GM06990 (cell line): Measurements from ENCODE around the gene MEI4.

Source experiments
- DNase-seq: peaks from one replicate; pipeline ENCODE4 v3.0.0-alpha.2; 2011; ENCODE audit not compliant: insufficient read length; ENCODE audit errors: extremely low read depth
- H3K27me3 ChIP-seq: replicated peaks from 2 replicates; pipeline ENCODE4 v1.6.0; 2011; ENCODE audit warnings: low read length; ENCODE audit not compliant: control insufficient read depth, insufficient read depth
- H3K36me3 ChIP-seq: 2 replicates; pipeline ENCODE4 v1.5.1; 2011; ENCODE audit warnings: low read length; ENCODE audit not compliant: control insufficient read depth, insufficient read depth
- H3K4me3 ChIP-seq: replicated peaks from 2 replicates; pipeline ENCODE4 v1.5.1; 2011; ENCODE audit warnings: low read depth, mild to moderate bottlenecking, control low read depth, low read length
- TF ChIP-seq, protein P1 (sequence below): IDR thresholded peaks from 2 replicates; pipeline ENCODE4 v1.5.1; 2011; ENCODE audit warnings: low read length, control low read depth, mild to moderate bottlenecking, inconsistent platforms; ENCODE audit not compliant: insufficient read depth, poor library complexity, severe bottlenecking

The MEI4 gene

DNA sequence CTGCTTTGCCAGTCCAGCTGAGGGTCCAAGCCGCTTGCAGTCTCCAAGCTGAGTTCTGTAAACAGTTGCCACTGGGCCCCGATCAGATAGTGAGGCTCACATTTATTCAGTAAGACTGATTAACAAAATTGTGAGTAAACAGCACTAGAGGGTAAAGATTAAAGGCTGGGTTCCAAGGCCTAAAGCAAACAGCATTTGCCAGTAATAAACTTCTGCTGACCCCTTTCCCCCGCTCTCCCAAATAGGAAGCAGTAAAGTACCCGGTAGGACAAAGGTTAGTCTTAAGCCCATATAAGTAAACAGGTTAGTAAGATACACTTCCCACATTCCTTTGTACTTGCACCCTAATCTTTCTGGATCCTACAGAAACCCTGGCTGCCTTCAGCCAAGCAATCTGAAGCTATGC, 181.8 kb downstream of the MEI4 start:
- TF ChIP-seq, protein P1, sequence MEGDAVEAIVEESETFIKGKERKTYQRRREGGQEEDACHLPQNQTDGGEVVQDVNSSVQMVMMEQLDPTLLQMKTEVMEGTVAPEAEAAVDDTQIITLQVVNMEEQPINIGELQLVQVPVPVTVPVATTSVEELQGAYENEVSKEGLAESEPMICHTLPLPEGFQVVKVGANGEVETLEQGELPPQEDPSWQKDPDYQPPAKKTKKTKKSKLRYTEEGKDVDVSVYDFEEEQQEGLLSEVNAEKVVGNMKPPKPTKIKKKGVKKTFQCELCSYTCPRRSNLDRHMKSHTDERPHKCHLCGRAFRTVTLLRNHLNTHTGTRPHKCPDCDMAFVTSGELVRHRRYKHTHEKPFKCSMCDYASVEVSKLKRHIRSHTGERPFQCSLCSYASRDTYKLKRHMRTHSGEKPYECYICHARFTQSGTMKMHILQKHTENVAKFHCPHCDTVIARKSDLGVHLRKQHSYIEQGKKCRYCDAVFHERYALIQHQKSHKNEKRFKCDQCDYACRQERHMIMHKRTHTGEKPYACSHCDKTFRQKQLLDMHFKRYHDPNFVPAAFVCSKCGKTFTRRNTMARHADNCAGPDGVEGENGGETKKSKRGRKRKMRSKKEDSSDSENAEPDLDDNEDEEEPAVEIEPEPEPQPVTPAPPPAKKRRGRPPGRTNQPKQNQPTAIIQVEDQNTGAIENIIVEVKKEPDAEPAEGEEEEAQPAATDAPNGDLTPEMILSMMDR: no peak
- no peaks in the 10 kb centered on the region for H3K36me3 ChIP-seq
- H3K4me3 ChIP-seq: no peak overlapping the region
- DNase-seq: no peak
- H3K27me3 ChIP-seq: no peaks in the 10 kb centered on the region

DNA sequence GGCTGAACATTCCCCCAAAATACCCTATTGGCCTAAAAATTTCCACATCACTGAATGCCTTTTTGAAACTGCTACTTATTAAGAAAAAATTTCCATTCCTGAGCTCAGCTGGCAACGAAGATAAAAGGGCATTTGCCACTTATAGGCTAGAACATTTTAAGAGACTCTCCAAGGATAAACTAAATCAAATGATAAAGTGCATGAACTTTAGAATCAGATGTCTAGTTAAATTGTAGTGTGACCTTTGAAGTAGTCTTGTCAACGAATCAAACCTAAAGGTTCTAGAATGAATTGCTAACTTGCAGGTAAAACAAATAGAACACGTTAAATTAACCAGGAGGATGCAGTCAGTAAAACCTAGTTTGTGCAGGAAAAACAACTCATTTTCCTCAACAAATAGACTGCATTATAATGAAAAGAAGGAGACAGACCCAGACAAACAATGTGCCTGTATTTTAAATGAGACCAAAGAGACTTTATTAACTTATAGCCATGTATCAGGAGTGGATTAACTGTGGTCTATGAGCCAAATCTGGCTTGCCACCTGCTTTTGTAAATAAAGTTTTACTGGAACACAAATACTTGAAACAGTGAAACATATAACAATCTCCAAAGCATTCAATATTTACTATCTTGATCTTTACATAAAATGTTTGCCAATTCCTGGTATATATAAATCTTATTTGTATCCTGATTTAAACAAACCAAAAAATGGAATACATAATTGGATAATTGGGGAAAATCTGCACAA, 184.4 kb downstream of the MEI4 start:
- no peak for DNase-seq
- Histone ChIP-seq H3K36me3 (no peaks in the 10 kb centered on the region), H3K4me3 (no peak overlapping the region)

DNA sequence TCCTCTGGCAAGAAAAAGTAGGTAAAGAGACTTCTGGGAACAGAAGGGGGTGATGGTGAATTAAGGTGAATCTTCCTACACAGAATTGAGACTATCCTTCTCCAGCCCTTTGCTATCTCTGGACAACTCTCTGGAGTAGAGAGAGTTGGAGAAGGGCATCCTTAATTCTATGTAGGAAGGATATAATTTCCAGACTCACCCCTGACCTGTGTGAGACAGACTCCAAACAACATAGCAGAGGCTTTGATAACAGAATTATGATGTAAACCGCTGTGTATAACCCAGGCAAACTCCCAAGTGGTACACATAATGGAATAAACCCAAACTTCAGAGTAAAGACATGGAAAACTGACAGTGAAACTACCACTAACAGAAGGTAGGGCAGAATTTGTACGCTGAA, 186.5 kb downstream of the MEI4 start:
- H3K36me3 ChIP-seq: no peaks in the 10 kb centered on the region
- no peak overlapping the region for H3K4me3 ChIP-seq
- no peaks in the 10 kb centered on the region for H3K27me3 ChIP-seq
- TF ChIP-seq, protein P1: no peak
- no peak for DNase-seq

More for the DNA sequence above, 184.4 kb downstream of the MEI4 start:
- H3K27me3 ChIP-seq: no peaks in the 10 kb centered on the region
- TF ChIP-seq, protein P1: no peak

DNA sequence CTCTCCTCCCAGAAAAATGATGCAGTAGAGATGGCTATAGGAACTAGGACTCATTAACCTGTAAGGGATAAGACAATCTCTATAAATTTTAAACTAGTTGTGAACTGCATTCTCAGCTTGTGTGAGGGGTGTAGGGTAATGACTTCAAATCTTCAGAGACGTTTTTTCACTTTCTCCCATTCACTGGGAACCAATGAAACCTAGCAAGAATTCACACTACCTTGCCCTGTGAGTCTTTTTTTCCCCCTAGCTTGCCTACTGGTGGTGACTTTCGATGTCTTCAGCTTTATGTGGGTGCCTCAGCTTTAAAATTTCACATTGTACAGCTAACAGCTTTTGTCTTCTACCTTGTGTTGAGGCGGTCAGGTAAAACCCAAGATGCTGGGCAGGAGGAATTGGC, 192.0 kb downstream of the MEI4 start:
- Histone ChIP-seq H3K36me3 (no peaks in the 10 kb centered on the region), H3K27me3 (no peaks in the 10 kb centered on the region), H3K4me3 (no peak overlapping the region)
- TF ChIP-seq, protein P1: no peak
- DNase-seq: no peak

DNA sequence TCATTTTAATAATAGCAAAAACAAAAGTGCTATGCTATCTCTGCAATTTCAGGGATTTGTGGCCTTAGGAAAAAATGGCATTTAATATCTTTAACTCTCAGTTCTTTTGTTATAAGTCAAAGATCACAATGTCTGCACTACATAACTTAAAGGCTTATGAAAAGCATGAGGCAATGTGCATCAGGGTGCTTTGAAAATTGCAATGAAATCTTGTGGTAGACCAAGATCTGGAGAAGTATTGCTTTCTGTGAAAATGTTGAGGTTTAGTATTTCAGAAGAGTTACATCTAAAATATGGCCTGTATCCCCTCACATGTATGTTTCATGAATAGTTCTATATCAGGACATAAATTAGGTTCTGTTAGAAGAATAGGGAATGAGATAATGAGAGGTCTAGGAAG, 200.6 kb downstream of the MEI4 start:
- Histone ChIP-seq H3K27me3 (no peaks in the 10 kb centered on the region), H3K4me3 (no peak overlapping the region), H3K36me3 (no peaks in the 10 kb centered on the region)
- TF ChIP-seq, protein P1: no peak
- DNase-seq: no peak
